ENCODE data around the gene DHFR. TPM values are rescaled to one million over a fixed set of nuclear protein-coding genes. Genes with fewer than 3 reads are reported as not detected.

The DHFR gene
- total RNA-seq, 1 experiment from 2014 or later: 13.0 TPM

DNA sequence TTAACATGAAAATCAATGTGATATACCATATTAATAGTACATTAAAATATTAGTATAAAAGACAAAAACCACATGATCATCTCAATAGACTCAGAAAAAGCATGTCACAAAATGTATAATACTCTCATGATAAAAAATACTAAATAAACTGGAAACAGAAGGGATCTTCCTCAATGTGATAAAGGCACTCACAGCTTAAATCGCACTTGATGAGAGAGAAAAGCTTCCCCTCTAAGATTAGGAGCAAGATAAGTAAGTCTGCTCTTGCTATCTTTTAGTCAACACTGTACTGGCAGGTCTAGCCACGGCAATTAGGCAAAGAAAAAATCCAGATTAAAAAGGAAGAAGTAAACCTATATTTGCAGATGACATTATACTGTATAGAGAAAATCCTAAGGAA, 22.1 kb downstream of the DHFR start:
- Mint-ChIP-seq H3K4me3 (ENCODE audit: unreplicated experiment) (no peak overlapping the region), H3K27ac (ENCODE audit: low read depth, unreplicated experiment) (peak overlapping the region; percentile 29), H3K27me3 (ENCODE audit: insufficient read depth, unreplicated experiment) (no peaks in the 10 kb centered on the region), H3K36me3 (ENCODE audit: insufficient read depth, unreplicated experiment) (peaks cover 35% of the 10 kb centered on the region), H3K9me3 (ENCODE audit: unreplicated experiment) (no peaks in the 10 kb centered on the region), H3K4me1 (ENCODE audit: insufficient read depth, unreplicated experiment) (no peaks in the 10 kb centered on the region)
- TF ChIP-seq, protein P1, sequence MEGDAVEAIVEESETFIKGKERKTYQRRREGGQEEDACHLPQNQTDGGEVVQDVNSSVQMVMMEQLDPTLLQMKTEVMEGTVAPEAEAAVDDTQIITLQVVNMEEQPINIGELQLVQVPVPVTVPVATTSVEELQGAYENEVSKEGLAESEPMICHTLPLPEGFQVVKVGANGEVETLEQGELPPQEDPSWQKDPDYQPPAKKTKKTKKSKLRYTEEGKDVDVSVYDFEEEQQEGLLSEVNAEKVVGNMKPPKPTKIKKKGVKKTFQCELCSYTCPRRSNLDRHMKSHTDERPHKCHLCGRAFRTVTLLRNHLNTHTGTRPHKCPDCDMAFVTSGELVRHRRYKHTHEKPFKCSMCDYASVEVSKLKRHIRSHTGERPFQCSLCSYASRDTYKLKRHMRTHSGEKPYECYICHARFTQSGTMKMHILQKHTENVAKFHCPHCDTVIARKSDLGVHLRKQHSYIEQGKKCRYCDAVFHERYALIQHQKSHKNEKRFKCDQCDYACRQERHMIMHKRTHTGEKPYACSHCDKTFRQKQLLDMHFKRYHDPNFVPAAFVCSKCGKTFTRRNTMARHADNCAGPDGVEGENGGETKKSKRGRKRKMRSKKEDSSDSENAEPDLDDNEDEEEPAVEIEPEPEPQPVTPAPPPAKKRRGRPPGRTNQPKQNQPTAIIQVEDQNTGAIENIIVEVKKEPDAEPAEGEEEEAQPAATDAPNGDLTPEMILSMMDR (IDR thresholded peaks at IDR 0.05; ENCODE audit: unreplicated experiment): no peak
- ChIA-PET CTCF (interaction anchor here (0.6 kb wide), 1 partner anchor 21 kb away, joined by 3 read pairs; no protein-coding TSS in a partner anchor), POLR2A (no interaction called here)
- intact Hi-C loops (cut with micrococcal nuclease): no loop called here
- no TSS peak for BruUV-seq (replicated peaks)
- no peak for DNase-seq (ENCODE audit: unreplicated experiment)

DNA sequence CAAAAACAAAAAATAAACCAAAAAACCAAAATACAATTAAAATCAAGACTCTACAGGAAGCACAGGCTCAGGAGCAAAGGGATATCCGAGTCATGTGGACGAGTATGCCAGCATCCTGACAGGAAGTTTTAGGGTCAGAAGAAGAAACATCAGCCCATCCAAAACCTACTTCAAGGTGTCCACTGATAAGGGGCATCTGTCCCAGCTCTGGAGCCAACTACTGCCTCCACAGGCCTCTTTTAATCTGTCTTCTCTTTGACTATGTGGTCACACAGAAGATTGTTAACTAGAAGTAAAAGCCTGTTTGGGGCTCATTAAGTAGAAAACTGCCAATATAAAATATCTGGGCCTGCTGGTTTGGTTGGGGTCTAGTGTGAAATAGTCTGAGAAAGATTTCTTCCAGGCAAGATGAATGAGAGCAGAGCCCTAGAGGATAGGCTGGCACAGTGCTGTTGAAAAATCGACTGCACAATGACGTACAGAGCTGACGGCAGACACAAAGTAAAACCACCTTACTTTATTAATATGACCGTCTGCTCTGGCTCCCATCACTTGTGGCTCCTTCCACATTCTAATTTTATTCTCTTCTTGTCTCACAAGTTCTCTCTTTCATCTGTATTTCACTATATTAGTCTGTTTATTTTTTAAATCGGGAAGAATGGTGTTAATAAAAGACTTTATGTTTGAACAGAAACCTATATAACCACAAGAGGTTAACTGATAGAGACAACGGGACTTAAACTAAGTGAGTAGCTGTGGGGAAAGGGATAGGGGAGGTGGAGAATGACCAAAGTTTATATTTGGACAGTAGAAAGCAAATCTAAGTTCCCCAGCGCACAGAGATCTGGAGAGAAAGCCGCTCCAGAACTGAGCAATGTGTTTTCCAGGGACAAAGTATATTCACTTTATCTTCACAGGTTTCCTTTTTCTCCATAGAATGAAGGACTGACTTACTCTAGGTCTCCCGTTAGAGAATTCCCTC, 23.2 kb downstream of the DHFR start:
- H3K27ac Mint-ChIP-seq (ENCODE audit: low read depth, unreplicated experiment): peak overlapping the region; percentile 29
- intact Hi-C loops (cut with micrococcal nuclease): no loop called here
- H3K4me1 Mint-ChIP-seq (ENCODE audit: insufficient read depth, unreplicated experiment): no peaks in the 10 kb centered on the region
- TF ChIP-seq, protein P1 (IDR thresholded peaks at IDR 0.05; ENCODE audit: unreplicated experiment): no peak
- peaks cover 33% of the 10 kb centered on the region for H3K36me3 Mint-ChIP-seq (ENCODE audit: insufficient read depth, unreplicated experiment)
- H3K27me3 Mint-ChIP-seq (ENCODE audit: insufficient read depth, unreplicated experiment): no peaks in the 10 kb centered on the region
- H3K4me3 Mint-ChIP-seq (ENCODE audit: unreplicated experiment): no peak overlapping the region
- POLR2A ChIA-PET: no interaction called here
- no peak for DNase-seq (ENCODE audit: unreplicated experiment)
- no TSS peak for BruUV-seq (replicated peaks)
- no peaks in the 10 kb centered on the region for H3K9me3 Mint-ChIP-seq (ENCODE audit: unreplicated experiment)
- CTCF ChIA-PET: no interaction called here

DNA sequence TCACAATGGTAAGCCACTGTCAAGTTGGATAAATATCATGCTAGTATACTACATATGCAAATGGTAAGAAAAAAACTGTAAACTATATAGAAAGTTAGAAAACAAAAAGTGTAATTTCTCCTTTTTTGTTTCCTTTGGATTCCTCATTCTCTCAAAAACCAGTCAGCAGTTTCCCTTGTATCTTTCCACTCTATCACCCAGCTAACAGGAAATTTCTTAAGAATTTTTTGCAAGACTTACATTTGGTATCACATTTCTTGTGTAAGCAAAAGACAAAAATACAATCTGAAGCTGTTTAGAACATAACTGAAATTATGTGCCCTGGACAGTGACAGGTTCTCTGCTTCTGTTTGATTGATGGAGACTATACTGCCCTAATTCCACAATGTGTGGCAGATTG, 25.5 kb downstream of the DHFR start:
- H3K27ac Mint-ChIP-seq (ENCODE audit: low read depth, unreplicated experiment): no peak overlapping the region
- H3K36me3 Mint-ChIP-seq (ENCODE audit: insufficient read depth, unreplicated experiment): peaks cover 20% of the 10 kb centered on the region
- H3K4me3 Mint-ChIP-seq (ENCODE audit: unreplicated experiment): no peak overlapping the region
- DNase-seq (ENCODE audit: unreplicated experiment): no peak
- POLR2A ChIA-PET: interaction anchor here (0.6 kb wide), 2 partner anchors 8 to 73 kb away, joined by 3 to 4 read pairs; no protein-coding TSS in a partner anchor
- no peaks in the 10 kb centered on the region for H3K9me3 Mint-ChIP-seq (ENCODE audit: unreplicated experiment)
- TF ChIP-seq, protein P1 (IDR thresholded peaks at IDR 0.05; ENCODE audit: unreplicated experiment): no peak
- no peaks in the 10 kb centered on the region for H3K4me1 Mint-ChIP-seq (ENCODE audit: insufficient read depth, unreplicated experiment)
- CTCF ChIA-PET: no interaction called here
- intact Hi-C loops (cut with micrococcal nuclease): no loop called here
- BruUV-seq (replicated peaks): no TSS peak
- no peaks in the 10 kb centered on the region for H3K27me3 Mint-ChIP-seq (ENCODE audit: insufficient read depth, unreplicated experiment)

DNA sequence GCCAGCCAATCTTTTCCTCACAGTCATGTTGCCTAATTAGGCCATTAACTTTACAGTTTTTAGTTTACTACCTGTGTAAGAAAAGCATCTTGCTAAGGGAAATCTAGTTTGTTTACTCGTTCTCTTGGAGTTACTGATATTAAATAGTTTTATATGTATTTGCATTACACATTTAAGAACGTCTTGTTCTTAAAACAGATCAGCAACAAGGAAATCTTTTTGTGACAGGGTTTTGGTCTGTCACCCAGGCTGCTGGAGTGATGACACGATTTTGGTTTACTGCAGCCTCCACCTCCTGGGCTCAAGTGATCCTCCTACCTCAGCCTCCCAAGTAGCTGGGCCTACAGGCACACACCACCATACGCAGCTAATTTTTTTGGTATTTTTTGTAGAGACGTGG, 29.6 kb downstream of the DHFR start:
- Mint-ChIP-seq H3K9me3 (ENCODE audit: unreplicated experiment) (no peaks in the 10 kb centered on the region), H3K27ac (ENCODE audit: low read depth, unreplicated experiment) (no peak overlapping the region), H3K36me3 (ENCODE audit: insufficient read depth, unreplicated experiment) (peaks cover 8% of the 10 kb centered on the region), H3K4me1 (ENCODE audit: insufficient read depth, unreplicated experiment) (no peaks in the 10 kb centered on the region), H3K4me3 (ENCODE audit: unreplicated experiment) (no peak overlapping the region), H3K27me3 (ENCODE audit: insufficient read depth, unreplicated experiment) (no peaks in the 10 kb centered on the region)
- TF ChIP-seq, protein P1 (IDR thresholded peaks at IDR 0.05; ENCODE audit: unreplicated experiment): no peak
- BruUV-seq (replicated peaks): no TSS peak
- DNase-seq (ENCODE audit: unreplicated experiment): no peak
- ChIA-PET POLR2A (interaction anchor here (0.8 kb wide), 1 partner anchor 9 kb away, joined by 3 read pairs; no protein-coding TSS in a partner anchor), CTCF (no interaction called here)
- intact Hi-C loops (cut with micrococcal nuclease): no loop called here
